MM.1S (cell line): ENCODE data around the gene PARVB.
"Not testable (repeated sequence)": the region's sequence is repeated elsewhere in the genome, so short reads cannot be mapped to it uniquely, and the experiment has no call there.

Source experiments
- DNase-seq: peaks from one replicate; pipeline ENCODE4 v3.0.0-alpha.2; 2015
- H2AFZ ChIP-seq: fragments of 300-600 bp; sonication (generic); 2 replicates; pipeline ENCODE4 v1.6.0; 2016; ENCODE audit warnings: antibody characterized with exemption, low read length
- H3F3A ChIP-seq: fragments of 300-600 bp; sonication (generic); 2 replicates; pipeline ENCODE4 v1.6.1; 2016; ENCODE audit warnings: mild to moderate bottlenecking, antibody characterized with exemption, low read length, moderate library complexity, mixed read lengths; ENCODE audit not compliant: insufficient read depth
- H3K27ac ChIP-seq: fragments of 300-600 bp; sonication (generic); 2 replicates; pipeline ENCODE4 v1.5.1; 2016; ENCODE audit warnings: mild to moderate bottlenecking, low read length
- H3K27me3 ChIP-seq: fragments of 300-600 bp; sonication (generic); replicated peaks from 2 replicates; pipeline ENCODE4 v1.6.0; 2016; ENCODE audit warnings: low read length; ENCODE audit not compliant: insufficient read depth
- H3K36me3 ChIP-seq: fragments of 300-600 bp; sonication (generic); replicated peaks from 2 replicates; pipeline ENCODE4 v1.6.1; 2016; ENCODE audit warnings: mild to moderate bottlenecking, low read length, mixed read lengths; ENCODE audit not compliant: insufficient read depth
- H3K4me1 ChIP-seq: fragments of 300-600 bp; sonication (generic); 2 replicates; pipeline ENCODE4 v1.6.1; 2016; ENCODE audit warnings: low read length, mixed read lengths
- H3K4me2 ChIP-seq: fragments of 300-600 bp; sonication (generic); 2 replicates; pipeline ENCODE4 v1.6.0; 2016; ENCODE audit warnings: low read depth, low read length
- H3K4me3 ChIP-seq: fragments of 300-600 bp; sonication (generic); 2 replicates; pipeline ENCODE4 v1.5.1; 2016; ENCODE audit warnings: low read length, mixed read lengths
- H3K79me2 ChIP-seq: fragments of 300-600 bp; sonication (generic); 2 replicates; pipeline ENCODE4 v1.6.1; 2016; ENCODE audit warnings: mixed run types, low read length, mixed read lengths
- H3K9ac ChIP-seq: fragments of 300-600 bp; sonication (generic); 2 replicates; pipeline ENCODE4 v1.6.1; 2016; ENCODE audit warnings: low read length, mixed read lengths
- H3K9me2 ChIP-seq: fragments of 300-600 bp; sonication (generic); replicated peaks from 2 replicates; pipeline ENCODE4 v1.6.1; 2016; ENCODE audit warnings: mild to moderate bottlenecking, low read length, mixed read lengths; ENCODE audit not compliant: insufficient read depth
- H3K9me3 ChIP-seq: fragments of 300-600 bp; sonication (generic); replicated peaks from 2 replicates; pipeline ENCODE4 v1.6.1; 2016; ENCODE audit warnings: mild to moderate bottlenecking, low read length, mixed read lengths; ENCODE audit not compliant: insufficient read depth
- H4K20me1 ChIP-seq: fragments of 300-600 bp; sonication (generic); 2 replicates; pipeline ENCODE4 v1.6.1; 2016; ENCODE audit warnings: mild to moderate bottlenecking, low read length, moderate library complexity, mixed read lengths; ENCODE audit not compliant: insufficient read depth
- EZH2 ChIP-seq: fragments of 300-600 bp; sonication (generic); optimal IDR thresholded peaks from 2 replicates; pipeline ENCODE3; 2017; ENCODE audit warnings: low read depth, mild to moderate bottlenecking, antibody characterized with exemption, low read length, mixed read lengths
- EZH2phosphoT487 ChIP-seq: fragments of 300-600 bp; sonication (generic); IDR thresholded peaks from 2 replicates; pipeline ENCODE4 v1.6.1; 2018; ENCODE audit warnings: antibody characterized with exemption, low read length
- TF ChIP-seq, protein P1 (sequence below): fragments of 300-600 bp; sonication (generic); IDR thresholded peaks from 2 replicates; pipeline ENCODE4 v1.5.1; 2016; ENCODE audit warnings: antibody characterized with exemption, low read length, mixed read lengths

Gene PARVB

DNA sequence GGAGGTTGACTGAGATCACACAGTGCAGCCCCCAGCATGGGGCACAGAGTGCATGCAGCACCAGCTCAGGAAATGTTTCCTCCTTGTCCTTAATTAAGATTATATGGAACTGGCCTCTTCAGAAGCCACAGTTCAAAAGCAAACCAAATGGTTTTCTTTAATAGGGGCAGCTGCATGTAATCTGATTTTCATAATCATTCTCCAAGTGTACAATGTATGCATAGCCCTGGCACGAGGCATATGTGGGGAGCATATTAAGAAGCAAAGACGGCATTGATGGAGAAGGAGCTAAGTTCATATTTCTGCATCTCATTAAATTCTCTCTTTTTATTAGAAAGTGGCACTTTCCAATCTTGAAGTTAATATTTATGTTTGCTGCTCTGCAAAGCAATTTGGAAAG, 9.9 kb upstream of the PARVB start:
- no peaks in the 10 kb centered on the region for H4K20me1 ChIP-seq
- H3K27ac ChIP-seq = no peak overlapping the region
- H3K4me1 ChIP-seq = no peaks in the 10 kb centered on the region
- no peak overlapping the region for H3K4me3 ChIP-seq
- no peaks in the 10 kb centered on the region for H3K36me3 ChIP-seq
- no peaks in the 10 kb centered on the region for H3F3A ChIP-seq
- no peak overlapping the region for H3K4me2 ChIP-seq
- no peaks in the 10 kb centered on the region for H3K9me2 ChIP-seq
- H3K9me3 ChIP-seq = no peaks in the 10 kb centered on the region
- TF ChIP-seq, protein P1, sequence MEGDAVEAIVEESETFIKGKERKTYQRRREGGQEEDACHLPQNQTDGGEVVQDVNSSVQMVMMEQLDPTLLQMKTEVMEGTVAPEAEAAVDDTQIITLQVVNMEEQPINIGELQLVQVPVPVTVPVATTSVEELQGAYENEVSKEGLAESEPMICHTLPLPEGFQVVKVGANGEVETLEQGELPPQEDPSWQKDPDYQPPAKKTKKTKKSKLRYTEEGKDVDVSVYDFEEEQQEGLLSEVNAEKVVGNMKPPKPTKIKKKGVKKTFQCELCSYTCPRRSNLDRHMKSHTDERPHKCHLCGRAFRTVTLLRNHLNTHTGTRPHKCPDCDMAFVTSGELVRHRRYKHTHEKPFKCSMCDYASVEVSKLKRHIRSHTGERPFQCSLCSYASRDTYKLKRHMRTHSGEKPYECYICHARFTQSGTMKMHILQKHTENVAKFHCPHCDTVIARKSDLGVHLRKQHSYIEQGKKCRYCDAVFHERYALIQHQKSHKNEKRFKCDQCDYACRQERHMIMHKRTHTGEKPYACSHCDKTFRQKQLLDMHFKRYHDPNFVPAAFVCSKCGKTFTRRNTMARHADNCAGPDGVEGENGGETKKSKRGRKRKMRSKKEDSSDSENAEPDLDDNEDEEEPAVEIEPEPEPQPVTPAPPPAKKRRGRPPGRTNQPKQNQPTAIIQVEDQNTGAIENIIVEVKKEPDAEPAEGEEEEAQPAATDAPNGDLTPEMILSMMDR = no peak
- TF ChIP-seq EZH2 (no peak), EZH2phosphoT487 (no peak)
- H3K27me3 ChIP-seq = no peaks in the 10 kb centered on the region
- no peak for DNase-seq
- H3K9ac ChIP-seq = no peak overlapping the region
- no peak overlapping the region for H2AFZ ChIP-seq
- no peaks in the 10 kb centered on the region for H3K79me2 ChIP-seq

DNA sequence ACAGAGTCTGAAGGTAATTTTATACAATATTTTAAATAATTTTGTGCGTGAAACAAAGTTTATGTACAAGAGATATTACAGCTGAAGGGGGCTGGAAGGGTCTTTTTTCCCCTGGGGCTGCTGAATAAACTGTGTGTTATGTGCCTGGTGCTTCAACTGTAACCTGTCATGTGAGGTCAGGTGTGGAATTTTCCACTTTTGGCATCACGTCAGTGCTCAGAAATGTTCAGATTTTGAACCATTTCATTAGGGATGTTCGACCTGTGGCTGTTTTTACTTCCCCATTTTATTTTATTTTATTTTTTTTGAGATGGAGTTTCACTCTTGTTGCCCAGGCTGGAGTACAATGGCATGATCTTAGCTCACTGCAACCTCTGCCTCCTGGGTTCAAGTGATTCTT, 7.5 kb upstream of the PARVB start:
- H3K4me3 ChIP-seq, H3K27ac ChIP-seq: not testable (repeated sequence)

GRCh38 chr22:44018594-44018993, 5.5 kb upstream of the PARVB start:
- Histone ChIP-seq H3K9me3 (no peaks in the 10 kb centered on the region), H3K27ac (no peak overlapping the region), H3K4me1 (no peaks in the 10 kb centered on the region), H4K20me1 (no peaks in the 10 kb centered on the region), H3F3A (no peaks in the 10 kb centered on the region), H2AFZ (no peak overlapping the region), H3K36me3 (no peaks in the 10 kb centered on the region), H3K4me3 (no peak overlapping the region), H3K9me2 (no peaks in the 10 kb centered on the region), H3K4me2 (no peak overlapping the region), H3K79me2 (peaks cover 12% of the 10 kb centered on the region), H3K9ac (no peak overlapping the region), H3K27me3 (no peaks in the 10 kb centered on the region)
- TF ChIP-seq, protein P1 = no peak
- TF ChIP-seq EZH2phosphoT487 = no peak
- no peak for TF ChIP-seq EZH2
- no peak for DNase-seq

More for the DNA sequence above, 7.5 kb upstream of the PARVB start:
- H3K36me3 ChIP-seq, H3F3A ChIP-seq, H3K79me2 ChIP-seq, H3K4me1 ChIP-seq, H3K9me2 ChIP-seq, H3K9ac ChIP-seq, H4K20me1 ChIP-seq, H3K27me3 ChIP-seq, H2AFZ ChIP-seq, H3K9me3 ChIP-seq, H3K4me2 ChIP-seq, DNase-seq: not testable (repeated sequence)

DNA sequence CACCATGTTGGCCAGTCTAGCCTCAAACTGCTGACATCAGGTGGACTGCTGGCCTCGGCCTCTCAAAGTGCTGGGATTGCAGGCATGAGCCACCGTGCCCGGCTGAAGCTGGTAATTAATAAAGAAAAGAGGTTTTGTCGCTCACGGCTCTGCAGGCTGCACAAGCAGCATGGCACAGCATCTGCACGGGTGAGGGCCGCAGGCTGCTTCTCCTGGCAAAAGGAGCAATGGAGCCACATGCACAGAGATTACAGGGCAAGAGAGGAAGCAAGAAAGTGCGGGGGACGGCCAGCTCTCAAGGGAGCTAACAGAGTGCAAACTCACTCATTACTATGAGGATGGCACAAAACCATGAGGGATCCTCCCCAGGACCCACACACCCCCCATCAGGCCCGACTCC, 4.7 kb upstream of the PARVB start:
- no peak overlapping the region for H3K4me2 ChIP-seq
- peaks cover 16% of the 10 kb centered on the region for H3K79me2 ChIP-seq
- no peaks in the 10 kb centered on the region for H3K4me1 ChIP-seq
- H3K9me2 ChIP-seq = no peaks in the 10 kb centered on the region
- H3K27ac ChIP-seq = no peak overlapping the region
- DNase-seq = no peak
- no peaks in the 10 kb centered on the region for H3K27me3 ChIP-seq
- no peaks in the 10 kb centered on the region for H4K20me1 ChIP-seq
- H3K4me3 ChIP-seq = no peak overlapping the region
- no peaks in the 10 kb centered on the region for H3F3A ChIP-seq
- TF ChIP-seq EZH2 = no peak
- no peak for TF ChIP-seq EZH2phosphoT487
- TF ChIP-seq, protein P1 = no peak
- no peak overlapping the region for H2AFZ ChIP-seq
- no peaks in the 10 kb centered on the region for H3K36me3 ChIP-seq
- no peaks in the 10 kb centered on the region for H3K9me3 ChIP-seq
- H3K9ac ChIP-seq = no peak overlapping the region
